MM.1S (cell line): ENCODE measurements around the gene CNRIP1.

Experiments
- DNase-seq: peaks from one replicate; pipeline ENCODE4 v3.0.0-alpha.2; 2015
- H2AFZ ChIP-seq: fragments of 300-600 bp; sonication (generic); 2 replicates; pipeline ENCODE4 v1.6.0; 2016; ENCODE audit warnings: antibody characterized with exemption, low read length
- H3F3A ChIP-seq: fragments of 300-600 bp; sonication (generic); 2 replicates; pipeline ENCODE4 v1.6.1; 2016; ENCODE audit warnings: mild to moderate bottlenecking, antibody characterized with exemption, low read length, moderate library complexity, mixed read lengths; ENCODE audit not compliant: insufficient read depth
- H3K27ac ChIP-seq: fragments of 300-600 bp; sonication (generic); 2 replicates; pipeline ENCODE4 v1.5.1; 2016; ENCODE audit warnings: mild to moderate bottlenecking, low read length
- H3K27me3 ChIP-seq: fragments of 300-600 bp; sonication (generic); replicated peaks from 2 replicates; pipeline ENCODE4 v1.6.0; 2016; ENCODE audit warnings: low read length; ENCODE audit not compliant: insufficient read depth
- H3K36me3 ChIP-seq: fragments of 300-600 bp; sonication (generic); replicated peaks from 2 replicates; pipeline ENCODE4 v1.6.1; 2016; ENCODE audit warnings: mild to moderate bottlenecking, low read length, mixed read lengths; ENCODE audit not compliant: insufficient read depth
- H3K4me1 ChIP-seq: fragments of 300-600 bp; sonication (generic); 2 replicates; pipeline ENCODE4 v1.6.1; 2016; ENCODE audit warnings: low read length, mixed read lengths
- H3K4me2 ChIP-seq: fragments of 300-600 bp; sonication (generic); 2 replicates; pipeline ENCODE4 v1.6.0; 2016; ENCODE audit warnings: low read depth, low read length
- H3K4me3 ChIP-seq: fragments of 300-600 bp; sonication (generic); 2 replicates; pipeline ENCODE4 v1.5.1; 2016; ENCODE audit warnings: low read length, mixed read lengths
- H3K79me2 ChIP-seq: fragments of 300-600 bp; sonication (generic); 2 replicates; pipeline ENCODE4 v1.6.1; 2016; ENCODE audit warnings: mixed run types, low read length, mixed read lengths
- H3K9ac ChIP-seq: fragments of 300-600 bp; sonication (generic); 2 replicates; pipeline ENCODE4 v1.6.1; 2016; ENCODE audit warnings: low read length, mixed read lengths
- H3K9me2 ChIP-seq: fragments of 300-600 bp; sonication (generic); replicated peaks from 2 replicates; pipeline ENCODE4 v1.6.1; 2016; ENCODE audit warnings: mild to moderate bottlenecking, low read length, mixed read lengths; ENCODE audit not compliant: insufficient read depth
- H3K9me3 ChIP-seq: fragments of 300-600 bp; sonication (generic); replicated peaks from 2 replicates; pipeline ENCODE4 v1.6.1; 2016; ENCODE audit warnings: mild to moderate bottlenecking, low read length, mixed read lengths; ENCODE audit not compliant: insufficient read depth
- H4K20me1 ChIP-seq: fragments of 300-600 bp; sonication (generic); 2 replicates; pipeline ENCODE4 v1.6.1; 2016; ENCODE audit warnings: mild to moderate bottlenecking, low read length, moderate library complexity, mixed read lengths; ENCODE audit not compliant: insufficient read depth
- EZH2 ChIP-seq: fragments of 300-600 bp; sonication (generic); optimal IDR thresholded peaks from 2 replicates; pipeline ENCODE3; 2017; ENCODE audit warnings: low read depth, mild to moderate bottlenecking, antibody characterized with exemption, low read length, mixed read lengths
- EZH2phosphoT487 ChIP-seq: fragments of 300-600 bp; sonication (generic); IDR thresholded peaks from 2 replicates; pipeline ENCODE4 v1.6.1; 2018; ENCODE audit warnings: antibody characterized with exemption, low read length
- TF ChIP-seq, protein P1 (sequence below): fragments of 300-600 bp; sonication (generic); IDR thresholded peaks from 2 replicates; pipeline ENCODE4 v1.5.1; 2016; ENCODE audit warnings: antibody characterized with exemption, low read length, mixed read lengths

The CNRIP1 gene

DNA sequence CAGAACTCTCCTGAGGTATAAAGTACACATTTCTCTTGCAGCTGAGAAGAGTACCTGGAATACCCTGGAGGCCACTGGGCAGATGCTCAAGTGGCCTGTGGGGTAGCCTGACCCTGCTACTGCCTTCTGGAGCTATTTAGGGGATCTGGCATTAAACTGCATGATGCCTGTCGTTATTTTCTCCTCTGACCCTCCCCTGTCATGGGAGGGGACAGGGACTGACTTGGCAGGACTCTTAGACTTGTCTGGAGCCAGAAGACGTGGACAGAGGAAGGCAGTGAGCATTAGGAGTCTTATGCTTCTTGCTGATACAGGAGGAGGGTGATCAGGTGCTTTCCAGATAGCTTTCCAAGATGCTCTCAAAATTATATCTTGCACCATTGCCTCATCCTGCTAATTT is 24.8 kb downstream of the CNRIP1 start:
- TF ChIP-seq, protein P1, sequence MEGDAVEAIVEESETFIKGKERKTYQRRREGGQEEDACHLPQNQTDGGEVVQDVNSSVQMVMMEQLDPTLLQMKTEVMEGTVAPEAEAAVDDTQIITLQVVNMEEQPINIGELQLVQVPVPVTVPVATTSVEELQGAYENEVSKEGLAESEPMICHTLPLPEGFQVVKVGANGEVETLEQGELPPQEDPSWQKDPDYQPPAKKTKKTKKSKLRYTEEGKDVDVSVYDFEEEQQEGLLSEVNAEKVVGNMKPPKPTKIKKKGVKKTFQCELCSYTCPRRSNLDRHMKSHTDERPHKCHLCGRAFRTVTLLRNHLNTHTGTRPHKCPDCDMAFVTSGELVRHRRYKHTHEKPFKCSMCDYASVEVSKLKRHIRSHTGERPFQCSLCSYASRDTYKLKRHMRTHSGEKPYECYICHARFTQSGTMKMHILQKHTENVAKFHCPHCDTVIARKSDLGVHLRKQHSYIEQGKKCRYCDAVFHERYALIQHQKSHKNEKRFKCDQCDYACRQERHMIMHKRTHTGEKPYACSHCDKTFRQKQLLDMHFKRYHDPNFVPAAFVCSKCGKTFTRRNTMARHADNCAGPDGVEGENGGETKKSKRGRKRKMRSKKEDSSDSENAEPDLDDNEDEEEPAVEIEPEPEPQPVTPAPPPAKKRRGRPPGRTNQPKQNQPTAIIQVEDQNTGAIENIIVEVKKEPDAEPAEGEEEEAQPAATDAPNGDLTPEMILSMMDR = no peak
- no peak for TF ChIP-seq EZH2phosphoT487
- TF ChIP-seq EZH2 = no peak
- H3K27me3 ChIP-seq = no peaks in the 10 kb centered on the region
- H3F3A ChIP-seq = peaks cover 10% of the 10 kb centered on the region; the same call in 1 of the 2 replicates
- no peaks in the 10 kb centered on the region for H3K79me2 ChIP-seq
- H3K9me3 ChIP-seq = no peaks in the 10 kb centered on the region
- H4K20me1 ChIP-seq = no peaks in the 10 kb centered on the region
- DNase-seq = no peak
- no peaks in the 10 kb centered on the region for H3K9me2 ChIP-seq
- no peak overlapping the region for H3K4me2 ChIP-seq
- H3K4me1 ChIP-seq = peaks cover 26% of the 10 kb centered on the region
- no peak overlapping the region for H2AFZ ChIP-seq
- no peak overlapping the region for H3K27ac ChIP-seq
- H3K4me3 ChIP-seq = no peak overlapping the region
- no peak overlapping the region for H3K9ac ChIP-seq
- H3K36me3 ChIP-seq = no peaks in the 10 kb centered on the region

DNA sequence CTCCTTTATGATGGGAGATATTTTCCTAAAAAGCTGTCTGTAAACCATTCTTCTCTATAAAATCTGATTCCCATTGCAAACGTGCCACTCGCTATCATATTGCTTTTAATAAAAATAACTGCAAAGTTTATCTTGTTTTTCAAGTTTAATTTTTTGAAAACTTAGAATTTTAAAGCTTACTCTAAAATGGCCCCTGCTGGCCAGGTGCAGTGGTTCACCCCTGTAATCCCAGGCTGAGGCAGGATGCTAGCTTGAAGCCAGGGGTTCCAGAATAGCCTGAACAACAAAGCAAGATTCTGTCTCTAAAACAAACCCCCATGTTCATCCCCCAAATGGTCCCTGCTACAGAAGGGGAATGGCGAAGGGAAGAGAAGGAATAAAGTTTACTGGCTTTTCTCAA is 25.6 kb downstream of the CNRIP1 start:
- peaks cover 26% of the 10 kb centered on the region for H3K4me1 ChIP-seq
- no peak for DNase-seq
- no peaks in the 10 kb centered on the region for H3K9me2 ChIP-seq
- H2AFZ ChIP-seq = no peak overlapping the region
- H3K9me3 ChIP-seq = no peaks in the 10 kb centered on the region
- no peak overlapping the region for H3K27ac ChIP-seq
- peaks cover 10% of the 10 kb centered on the region; the same call in 1 of the 2 replicates for H3F3A ChIP-seq
- no peaks in the 10 kb centered on the region for H3K36me3 ChIP-seq
- H3K4me2 ChIP-seq = no peak overlapping the region
- TF ChIP-seq, protein P1 = 0 out of 2 replicates have a peak, but pooled peaks have one; percentile 13
- TF ChIP-seq EZH2phosphoT487 = no peak
- H3K4me3 ChIP-seq = no peak overlapping the region
- no peak overlapping the region for H3K9ac ChIP-seq
- no peaks in the 10 kb centered on the region for H3K27me3 ChIP-seq
- no peaks in the 10 kb centered on the region for H3K79me2 ChIP-seq
- H4K20me1 ChIP-seq = no peaks in the 10 kb centered on the region

DNA sequence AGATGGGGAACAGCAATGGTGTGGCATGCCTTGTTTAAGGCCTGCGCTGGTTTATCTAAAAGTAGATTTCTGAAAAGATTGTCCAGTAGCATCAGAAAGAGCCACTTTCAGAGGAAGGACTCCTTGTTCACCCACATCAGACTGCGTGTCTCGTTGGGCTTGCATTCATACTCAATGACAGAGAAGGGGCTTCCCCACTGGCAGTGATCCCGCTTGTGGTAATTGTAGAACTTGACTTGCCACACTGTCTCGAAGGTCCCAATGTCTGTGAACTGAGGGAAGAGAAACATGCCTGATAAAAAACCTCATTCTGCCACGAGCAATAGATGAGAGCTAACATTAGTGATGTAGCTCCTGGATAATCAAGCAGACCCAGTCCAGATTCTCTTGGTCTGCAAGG is 26.0 kb downstream of the CNRIP1 start:
- TF ChIP-seq, protein P1 = no peak
- TF ChIP-seq EZH2phosphoT487 = no peak
- TF ChIP-seq EZH2 = no peak
- Histone ChIP-seq H3K27ac (no peak overlapping the region), H4K20me1 (no peaks in the 10 kb centered on the region), H3K79me2 (no peaks in the 10 kb centered on the region), H3K4me1 (peaks cover 26% of the 10 kb centered on the region), H3K36me3 (no peaks in the 10 kb centered on the region), H3F3A (peaks cover 10% of the 10 kb centered on the region; the same call in 1 of the 2 replicates), H3K9me2 (no peaks in the 10 kb centered on the region), H3K9ac (no peak overlapping the region), H2AFZ (no peak overlapping the region), H3K9me3 (no peaks in the 10 kb centered on the region), H3K4me3 (no peak overlapping the region), H3K27me3 (no peaks in the 10 kb centered on the region), H3K4me2 (no peak overlapping the region)
- no peak for DNase-seq
